ENCODE results near the gene EVA1B. TPM values are rescaled to one million over a fixed set of nuclear protein-coding genes. Genes with fewer than 3 reads are reported as not detected.

Gene EVA1B
- total and polyA plus RNA-seq, 11 donors: 5.9 to 42.3 (median 12.0) TPM

- H3K4me1 ChIP-seq: peaks cover 0 to 36% (median 23%) of the 10 kb centered on the region in 12 donors
- intact Hi-C loops (cut with DNase I): no loop called here
Observed at GRCh38 chr1:36304521-36304920, 18.9 kb downstream of the EVA1B start.

GRCh38 chr1:36303650-36304360 lies 19.6 kb downstream of the EVA1B start:
- DNase-seq: no peak
- H3K4me3 ChIP-seq: no peak overlapping the region
- no peaks in the 10 kb centered on the region for H3K27me3 ChIP-seq
- intact Hi-C loops (cut with DNase I): no loop called here
- H3K36me3 ChIP-seq: peaks cover 0 to 65% (median 55%) of the 10 kb centered on the region in 9 donors
- TF ChIP-seq POLR2A (IDR thresholded peaks at IDR 0.05): no peak
- no peak for TF ChIP-seq CTCF (IDR thresholded peaks at IDR 0.05)
- no peak overlapping the region for H3K27ac ChIP-seq
- 87 to 93% (median 89%) methylated on average over 23 of the region's 23 CpGs for WGBS, 4 donors
- ATAC-seq: no peak
- peaks cover 0 to 38% (median 24%) of the 10 kb centered on the region in 12 donors for H3K4me1 ChIP-seq
- H3K9me3 ChIP-seq: no peaks in the 10 kb centered on the region

More at GRCh38 chr1:36304521-36304920, 18.9 kb downstream of the EVA1B start:
- TF ChIP-seq CTCF (IDR thresholded peaks at IDR 0.05): no peak
- TF ChIP-seq POLR2A (IDR thresholded peaks at IDR 0.05): no peak
- Histone ChIP-seq H3K9me3 (no peaks in the 10 kb centered on the region), H3K27me3 (no peaks in the 10 kb centered on the region), H3K27ac (peak overlapping the region in 1 of 12 donors; percentile 20), H3K36me3 (peaks cover 0 to 58% (median 51%) of the 10 kb centered on the region in 9 donors), H3K4me3 (no peak overlapping the region)
- WGBS, 4 donors: 77 to 83% (median 80%) methylated on average over 7 of the region's 7 CpGs
- ATAC-seq (no peak), DNase-seq (no peak)

GRCh38 chr1:36303244-36303643 lies 20.2 kb downstream of the EVA1B start:
- TF ChIP-seq POLR2A (IDR thresholded peaks at IDR 0.05): no peak
- TF ChIP-seq CTCF (IDR thresholded peaks at IDR 0.05): no peak
- Histone ChIP-seq H3K36me3 (peaks cover 0 to 70% (median 60%) of the 10 kb centered on the region in 9 donors), H3K9me3 (no peaks in the 10 kb centered on the region), H3K4me3 (no peak overlapping the region), H3K4me1 (peaks cover 0 to 38% (median 24%) of the 10 kb centered on the region in 12 donors), H3K27ac (no peak overlapping the region), H3K27me3 (no peaks in the 10 kb centered on the region)
- DNase-seq: no peak
- WGBS, 4 donors: 70 to 80% (median 75%) methylated on average over 5 of the region's 5 CpGs
- intact Hi-C loops (cut with DNase I): no loop called here
- ATAC-seq: no peak

GRCh38 chr1:36301220-36301619 lies 22.2 kb downstream of the EVA1B start:
- TF ChIP-seq POLR2A (IDR thresholded peaks at IDR 0.05) (no peak), CTCF (IDR thresholded peaks at IDR 0.05) (no peak)
- Histone ChIP-seq H3K9me3 (no peaks in the 10 kb centered on the region), H3K36me3 (peaks cover 0 to 91% (median 81%) of the 10 kb centered on the region in 9 donors), H3K27ac (peak overlapping the region in 1 of 12 donors; percentile 43), H3K27me3 (no peaks in the 10 kb centered on the region), H3K4me3 (no peak overlapping the region), H3K4me1 (peaks cover 0 to 30% (median 13%) of the 10 kb centered on the region in 12 donors)
- DNase-seq (no peak), ATAC-seq (no peak)
- 68 to 89% (median 79%) methylated on average over 1 of the region's 1 CpG for WGBS, 4 donors
- intact Hi-C loops (cut with DNase I): no loop called here

Data from heart left ventricle (tissue), 16 donors.